Embryonic facial prominence (tissue), 1 donor: ENCODE measurements around the gene CWF19L2.

ENCODE experiments used
- DNase-seq: peaks from one replicate; pipeline ENCODE4 v3.0.0-alpha.2; 2016; ENCODE audit errors: extremely low spot score

CWF19L2 gene

DNA sequence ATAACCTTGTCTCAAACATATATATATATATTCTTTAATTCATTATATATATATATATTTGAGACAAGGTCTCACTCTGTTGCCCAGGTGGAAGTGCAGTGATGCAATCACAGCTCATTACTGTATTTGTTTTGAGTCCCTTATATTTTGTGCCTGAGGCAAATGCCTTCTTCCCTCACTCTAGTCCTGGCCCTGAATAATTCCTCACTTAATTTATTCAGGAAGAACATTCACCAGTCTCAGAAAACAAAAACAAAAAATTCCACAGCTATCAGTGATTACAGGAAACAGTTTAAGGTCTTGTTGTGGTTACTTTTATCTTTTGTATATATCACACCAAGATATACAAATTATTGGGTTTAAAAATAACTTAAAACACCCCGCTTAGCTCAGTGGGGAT, 155.7 kb downstream of the CWF19L2 start:
- DNase-seq: no peak

GRCh38 chr11:107293677-107294344, 163.8 kb downstream of the CWF19L2 start:
- DNase-seq: no peak

DNA sequence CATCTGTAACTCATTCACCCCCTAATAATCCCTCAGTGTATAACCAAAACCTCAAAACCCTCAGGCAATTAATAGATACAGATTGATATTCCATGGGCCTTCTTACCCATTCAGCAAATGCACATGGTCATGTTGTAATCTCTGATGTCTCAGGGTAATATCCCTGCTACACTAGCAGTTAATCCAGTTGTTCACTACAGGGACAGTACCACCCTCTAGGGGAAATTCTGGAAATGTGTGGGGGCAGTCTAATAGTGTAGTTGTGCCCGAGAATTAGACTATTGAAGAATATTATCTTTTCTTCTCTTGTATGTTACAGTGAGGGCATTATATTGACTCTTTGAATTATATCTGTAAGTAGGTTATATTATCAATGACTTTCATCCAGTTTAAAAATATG, 175.4 kb downstream of the CWF19L2 start:
- DNase-seq: no peak
